MCF 10A (cell line): ENCODE data around the gene UGT3A1. TPM values are rescaled to one million over a fixed set of nuclear protein-coding genes. Genes with fewer than 3 reads are reported as not detected.
"Not testable (repeated sequence)": the region's sequence is repeated elsewhere in the genome, so short reads cannot be mapped to it uniquely, and the experiment has no call there.

ENCODE experiments used
- BruUV-seq: library from RNA; stranded (reverse); fragments of 400-500 nt; replicated peaks from 2 replicates; lab custom pipeline; 2021; lab: Mats Ljungman, UMichigan
- CTCF ChIA-PET: fragments of 300-600 bp; sonication (Branson Sonifier 250); formaldehyde crosslinking; extraction: SDS; loops from one replicate; lab custom pipeline; 2021; ENCODE audit warnings: antibody characterized with exemption, inconsistent platforms; lab: Yijun Ruan, JAX
- POLR2A ChIA-PET: fragments of 300-600, 350-650 bp; sonication (Branson Sonifier 250); formaldehyde crosslinking; extraction: SDS; loops from one replicate; lab custom pipeline; 2020; ENCODE audit warnings: antibody characterized with exemption, inconsistent platforms; lab: Yijun Ruan, JAX
- DNase-seq: peaks from one replicate; pipeline ENCODE4 v3.0.0-alpha.2; 2018; ENCODE audit not compliant: unreplicated experiment
- H3K27ac Mint-ChIP-seq: one replicate; pipeline ENCODE4 v1.8.0; 2022; ENCODE audit warnings: mild to moderate bottlenecking, low read depth, mixed read lengths; ENCODE audit not compliant: unreplicated experiment
- H3K27me3 Mint-ChIP-seq: one replicate; pipeline ENCODE4 v1.8.0; 2022; ENCODE audit warnings: mixed read lengths; ENCODE audit not compliant: insufficient read depth, unreplicated experiment
- H3K36me3 Mint-ChIP-seq: one replicate; pipeline ENCODE4 v1.8.0; 2022; ENCODE audit warnings: mild to moderate bottlenecking, moderate library complexity, mixed read lengths; ENCODE audit not compliant: insufficient read depth, unreplicated experiment
- H3K4me1 Mint-ChIP-seq: one replicate; pipeline ENCODE4 v1.8.0; 2022; ENCODE audit warnings: mixed read lengths; ENCODE audit not compliant: insufficient read depth, unreplicated experiment
- H3K4me3 Mint-ChIP-seq: one replicate; pipeline ENCODE4 v1.8.0; 2022; ENCODE audit warnings: mild to moderate bottlenecking, moderate library complexity, mixed read lengths; ENCODE audit not compliant: unreplicated experiment
- H3K9me3 Mint-ChIP-seq: one replicate; pipeline ENCODE4 v1.8.0; 2022; ENCODE audit warnings: mixed read lengths; ENCODE audit not compliant: unreplicated experiment
- intact Hi-C: fragments of 100-400 bp; cut with micrococcal nuclease; formaldehyde crosslinking; loops from 2 replicates; pipeline ENCODE4 v1.14.1; 2022
- total RNA-seq: library from RNA; stranded (reverse); gene quantifications from 2 replicates; pipeline ENCODE4 v1.2.3, GENCODE V29; 2022
- TF ChIP-seq, protein P1 (sequence below): fragments of 200-600 bp; IDR thresholded peaks from one replicate; pipeline ENCODE4 v1.8.0; 2022; ENCODE audit warnings: antibody characterized with exemption, mild to moderate bottlenecking; ENCODE audit not compliant: unreplicated experiment

The UGT3A1 gene
- total RNA-seq, 1 experiment from 2014 or later: not detected

DNA sequence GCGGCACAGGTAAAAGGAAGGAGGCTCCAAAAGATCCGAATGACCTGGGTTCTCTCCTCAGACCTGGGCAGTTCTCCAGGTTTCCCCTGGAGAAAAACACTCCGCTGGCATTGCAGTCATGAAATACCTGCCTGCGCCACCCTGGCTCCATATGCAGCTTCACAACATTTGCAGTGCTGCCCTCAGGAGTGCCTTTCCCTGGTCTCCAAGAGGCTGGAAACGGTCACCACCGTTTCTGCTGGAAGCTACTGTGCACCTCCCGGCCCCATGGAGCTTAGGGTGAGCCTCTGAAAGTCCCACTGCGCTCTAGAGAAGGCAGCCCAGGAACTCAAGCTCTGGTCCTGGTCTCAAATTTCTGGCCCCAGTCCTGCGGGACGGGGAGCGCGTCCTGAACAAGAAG, 670 bp downstream of the UGT3A1 start:
- Mint-ChIP-seq H3K27me3 (peaks cover 24% of the 10 kb centered on the region), H3K27ac (no peak overlapping the region), H3K4me3 (no peak overlapping the region), H3K4me1 (no peaks in the 10 kb centered on the region), H3K9me3 (no peaks in the 10 kb centered on the region), H3K36me3 (no peaks in the 10 kb centered on the region)
- DNase-seq: no peak
- POLR2A ChIA-PET: no interaction called here
- intact Hi-C loops: no loop called here
- CTCF ChIA-PET: no interaction called here
- no TSS peak for BruUV-seq
- TF ChIP-seq, protein P1, sequence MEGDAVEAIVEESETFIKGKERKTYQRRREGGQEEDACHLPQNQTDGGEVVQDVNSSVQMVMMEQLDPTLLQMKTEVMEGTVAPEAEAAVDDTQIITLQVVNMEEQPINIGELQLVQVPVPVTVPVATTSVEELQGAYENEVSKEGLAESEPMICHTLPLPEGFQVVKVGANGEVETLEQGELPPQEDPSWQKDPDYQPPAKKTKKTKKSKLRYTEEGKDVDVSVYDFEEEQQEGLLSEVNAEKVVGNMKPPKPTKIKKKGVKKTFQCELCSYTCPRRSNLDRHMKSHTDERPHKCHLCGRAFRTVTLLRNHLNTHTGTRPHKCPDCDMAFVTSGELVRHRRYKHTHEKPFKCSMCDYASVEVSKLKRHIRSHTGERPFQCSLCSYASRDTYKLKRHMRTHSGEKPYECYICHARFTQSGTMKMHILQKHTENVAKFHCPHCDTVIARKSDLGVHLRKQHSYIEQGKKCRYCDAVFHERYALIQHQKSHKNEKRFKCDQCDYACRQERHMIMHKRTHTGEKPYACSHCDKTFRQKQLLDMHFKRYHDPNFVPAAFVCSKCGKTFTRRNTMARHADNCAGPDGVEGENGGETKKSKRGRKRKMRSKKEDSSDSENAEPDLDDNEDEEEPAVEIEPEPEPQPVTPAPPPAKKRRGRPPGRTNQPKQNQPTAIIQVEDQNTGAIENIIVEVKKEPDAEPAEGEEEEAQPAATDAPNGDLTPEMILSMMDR: no peak

DNA sequence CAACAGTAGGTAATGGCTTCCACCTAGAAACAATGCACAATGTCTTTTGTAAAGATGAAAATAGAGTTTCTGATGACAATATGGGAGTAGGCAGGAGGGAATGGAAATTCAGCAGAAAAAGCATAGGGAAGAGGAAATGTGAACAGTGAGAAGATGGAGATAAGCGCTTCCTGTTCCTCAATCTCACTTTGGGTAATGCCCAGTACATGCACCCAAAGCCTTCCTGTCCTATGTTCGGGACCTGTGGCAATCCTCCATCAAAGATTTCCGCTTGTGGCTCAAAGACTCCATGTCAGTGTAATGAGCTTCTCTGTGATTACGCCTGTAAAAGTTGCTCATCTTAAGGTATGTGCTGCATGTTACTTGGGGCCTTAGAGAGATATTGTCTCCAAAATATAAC, 2.7 kb downstream of the UGT3A1 start:
- no TSS peak for BruUV-seq
- ChIA-PET CTCF (no interaction called here), POLR2A (no interaction called here)
- Mint-ChIP-seq H3K4me3 (no peak overlapping the region), H3K9me3 (no peaks in the 10 kb centered on the region), H3K36me3 (no peaks in the 10 kb centered on the region), H3K4me1 (no peaks in the 10 kb centered on the region), H3K27me3 (peaks cover 4% of the 10 kb centered on the region), H3K27ac (no peak overlapping the region)
- DNase-seq: no peak
- TF ChIP-seq, protein P1: no peak
- intact Hi-C loops: no loop called here

DNA sequence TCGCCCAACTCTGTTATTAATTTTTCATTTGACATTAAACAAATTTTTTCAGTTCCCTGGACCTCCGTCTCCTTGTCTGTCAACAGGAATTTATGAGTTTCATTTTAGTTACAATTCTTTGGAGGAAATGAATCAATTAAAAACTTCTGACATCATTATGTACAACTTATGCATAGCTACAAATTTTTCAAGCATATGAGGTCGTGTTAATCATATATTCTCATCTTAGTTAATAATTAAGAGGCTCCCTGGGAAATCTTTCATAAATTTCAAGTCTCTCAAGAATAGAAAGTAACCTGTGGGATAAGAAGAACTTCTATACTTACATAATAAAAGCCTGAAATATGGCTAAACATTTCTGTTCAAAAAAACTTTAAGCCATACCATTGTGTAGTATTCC, 3.4 kb downstream of the UGT3A1 start:
- Mint-ChIP-seq H3K27ac (no peak overlapping the region), H3K27me3 (no peaks in the 10 kb centered on the region), H3K9me3 (no peaks in the 10 kb centered on the region), H3K4me1 (no peaks in the 10 kb centered on the region), H3K4me3 (no peak overlapping the region), H3K36me3 (no peaks in the 10 kb centered on the region)
- DNase-seq: no peak
- no TSS peak for BruUV-seq
- intact Hi-C loops: no loop called here
- TF ChIP-seq, protein P1: no peak
- CTCF ChIA-PET: no interaction called here
- POLR2A ChIA-PET: no interaction called here

DNA sequence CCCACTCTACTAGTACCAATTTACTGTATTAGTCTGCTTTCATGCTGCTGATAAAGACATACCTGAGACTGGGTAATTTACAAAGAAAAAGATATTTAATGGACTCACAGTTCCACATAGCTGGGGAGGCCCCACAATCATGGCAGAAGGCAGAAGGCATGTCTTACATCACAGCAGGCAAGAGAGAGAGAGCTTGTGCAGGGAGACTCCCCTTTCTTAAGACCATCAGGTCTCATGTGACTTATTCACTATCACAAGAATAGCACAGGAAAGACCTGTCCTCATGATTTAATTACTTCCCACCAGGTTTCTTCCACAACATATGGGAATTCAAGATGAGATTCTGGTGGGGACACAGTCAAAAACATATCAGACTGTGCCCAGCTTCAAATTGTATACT, 11.5 kb downstream of the UGT3A1 start:
- BruUV-seq: no TSS peak
- H3K27ac Mint-ChIP-seq: no peak overlapping the region
- DNase-seq: no peak
- TF ChIP-seq, protein P1: no peak
- no peaks in the 10 kb centered on the region for H3K4me1 Mint-ChIP-seq
- ChIA-PET POLR2A (no interaction called here), CTCF (no interaction called here)
- no peaks in the 10 kb centered on the region for H3K36me3 Mint-ChIP-seq
- H3K4me3 Mint-ChIP-seq: no peak overlapping the region
- intact Hi-C loops: no loop called here
- H3K27me3 Mint-ChIP-seq: peaks cover under 1% of the 10 kb centered on the region
- peaks cover 21% of the 10 kb centered on the region for H3K9me3 Mint-ChIP-seq

DNA sequence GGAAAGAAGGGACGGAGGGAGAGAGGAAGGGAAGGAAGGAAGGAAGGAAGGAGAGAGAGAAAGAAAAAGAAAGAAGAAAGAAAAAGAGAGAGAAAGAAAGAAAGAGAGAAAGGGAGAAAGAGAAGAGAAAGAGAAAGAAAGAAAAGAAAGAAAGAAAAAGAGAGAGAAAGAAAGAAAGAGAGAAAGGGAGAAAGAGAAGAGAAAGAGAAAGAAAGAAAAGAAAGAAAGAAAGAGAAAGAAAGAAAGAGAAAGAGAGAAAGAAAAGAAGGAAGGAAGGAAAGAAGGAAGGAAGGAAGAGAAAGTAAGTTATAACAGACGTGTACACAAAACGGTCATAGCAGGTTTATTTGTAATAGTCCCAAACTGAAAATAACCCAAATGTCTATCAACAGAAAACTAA, 14.3 kb downstream of the UGT3A1 start:
- H3K9me3 Mint-ChIP-seq: peaks cover 21% of the 10 kb centered on the region
- H3K4me1 Mint-ChIP-seq, H3K27me3 Mint-ChIP-seq, H3K36me3 Mint-ChIP-seq, DNase-seq, H3K4me3 Mint-ChIP-seq, intact Hi-C loops, POLR2A ChIA-PET, BruUV-seq, H3K27ac Mint-ChIP-seq, CTCF ChIA-PET: not testable (repeated sequence)
